ENCODE data around the gene ATG101.

ATG101 gene

GRCh38 chr12:52083638-52083996 lies 13.8 kb downstream of the ATG101 start:
- H3K4me3 ChIP-seq (ENCODE audit: low read depth, low read length): no peak overlapping the region
- TF ChIP-seq, protein P1, sequence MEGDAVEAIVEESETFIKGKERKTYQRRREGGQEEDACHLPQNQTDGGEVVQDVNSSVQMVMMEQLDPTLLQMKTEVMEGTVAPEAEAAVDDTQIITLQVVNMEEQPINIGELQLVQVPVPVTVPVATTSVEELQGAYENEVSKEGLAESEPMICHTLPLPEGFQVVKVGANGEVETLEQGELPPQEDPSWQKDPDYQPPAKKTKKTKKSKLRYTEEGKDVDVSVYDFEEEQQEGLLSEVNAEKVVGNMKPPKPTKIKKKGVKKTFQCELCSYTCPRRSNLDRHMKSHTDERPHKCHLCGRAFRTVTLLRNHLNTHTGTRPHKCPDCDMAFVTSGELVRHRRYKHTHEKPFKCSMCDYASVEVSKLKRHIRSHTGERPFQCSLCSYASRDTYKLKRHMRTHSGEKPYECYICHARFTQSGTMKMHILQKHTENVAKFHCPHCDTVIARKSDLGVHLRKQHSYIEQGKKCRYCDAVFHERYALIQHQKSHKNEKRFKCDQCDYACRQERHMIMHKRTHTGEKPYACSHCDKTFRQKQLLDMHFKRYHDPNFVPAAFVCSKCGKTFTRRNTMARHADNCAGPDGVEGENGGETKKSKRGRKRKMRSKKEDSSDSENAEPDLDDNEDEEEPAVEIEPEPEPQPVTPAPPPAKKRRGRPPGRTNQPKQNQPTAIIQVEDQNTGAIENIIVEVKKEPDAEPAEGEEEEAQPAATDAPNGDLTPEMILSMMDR (IDR thresholded peaks at IDR 0.05; ENCODE audit: low read depth, low read length): no peak

- TF ChIP-seq, protein P1 (IDR thresholded peaks at IDR 0.05; ENCODE audit: low read depth, low read length): no peak
- no peak overlapping the region for H3K4me3 ChIP-seq (ENCODE audit: low read depth, low read length)
Measured at GRCh38 chr12:52084491-52085231, 14.9 kb downstream of the ATG101 start.

DNA sequence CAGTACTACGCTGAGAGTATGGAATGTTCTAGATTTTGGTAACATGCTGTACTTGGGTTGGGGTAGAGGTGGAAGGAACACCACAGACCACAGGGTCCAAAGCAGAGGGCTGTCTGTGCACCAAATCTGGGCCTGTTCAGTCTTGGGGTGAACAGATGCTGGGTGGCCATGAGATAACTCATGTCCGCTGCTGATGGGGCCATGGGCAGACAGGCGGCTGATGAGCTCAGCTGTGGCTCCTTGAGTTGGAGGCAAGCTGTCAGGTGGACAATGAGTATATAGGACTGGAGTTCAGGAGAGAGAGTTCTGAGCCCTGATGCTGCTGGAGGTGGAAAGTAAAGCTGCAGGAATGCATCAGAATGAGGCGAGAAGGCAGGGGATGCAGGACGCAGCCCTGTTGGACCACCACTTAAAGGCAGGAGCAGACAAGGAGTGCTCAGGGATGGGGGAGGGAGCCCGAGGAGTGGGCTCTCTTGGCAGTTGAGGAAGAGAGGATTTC lies 16.0 kb downstream of the ATG101 start:
- TF ChIP-seq, protein P1 (IDR thresholded peaks at IDR 0.05; ENCODE audit: low read depth, low read length): no peak
- H3K4me3 ChIP-seq (ENCODE audit: low read depth, low read length): no peak overlapping the region

DNA sequence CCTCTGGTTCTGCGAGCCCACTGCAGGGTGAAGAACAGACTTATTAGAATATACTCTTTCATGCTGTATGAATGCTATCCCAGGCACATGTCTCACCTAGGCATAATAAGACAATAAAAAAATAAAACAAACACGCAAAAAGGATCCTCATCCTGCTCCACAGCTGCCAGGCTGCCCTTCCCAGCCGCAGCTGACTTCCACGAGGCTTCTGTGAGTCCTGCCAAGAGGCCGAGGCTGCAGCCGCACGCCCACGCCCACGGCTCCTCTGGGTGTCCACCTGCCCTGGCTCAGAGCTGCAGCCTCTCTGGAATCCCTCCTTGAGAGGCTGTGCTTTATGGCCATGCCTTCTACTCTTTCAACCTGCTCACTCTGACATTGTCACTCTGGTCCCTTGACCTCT lies 16.6 kb downstream of the ATG101 start:
- TF ChIP-seq, protein P1 (IDR thresholded peaks at IDR 0.05; ENCODE audit: low read depth, low read length): no peak

DNA sequence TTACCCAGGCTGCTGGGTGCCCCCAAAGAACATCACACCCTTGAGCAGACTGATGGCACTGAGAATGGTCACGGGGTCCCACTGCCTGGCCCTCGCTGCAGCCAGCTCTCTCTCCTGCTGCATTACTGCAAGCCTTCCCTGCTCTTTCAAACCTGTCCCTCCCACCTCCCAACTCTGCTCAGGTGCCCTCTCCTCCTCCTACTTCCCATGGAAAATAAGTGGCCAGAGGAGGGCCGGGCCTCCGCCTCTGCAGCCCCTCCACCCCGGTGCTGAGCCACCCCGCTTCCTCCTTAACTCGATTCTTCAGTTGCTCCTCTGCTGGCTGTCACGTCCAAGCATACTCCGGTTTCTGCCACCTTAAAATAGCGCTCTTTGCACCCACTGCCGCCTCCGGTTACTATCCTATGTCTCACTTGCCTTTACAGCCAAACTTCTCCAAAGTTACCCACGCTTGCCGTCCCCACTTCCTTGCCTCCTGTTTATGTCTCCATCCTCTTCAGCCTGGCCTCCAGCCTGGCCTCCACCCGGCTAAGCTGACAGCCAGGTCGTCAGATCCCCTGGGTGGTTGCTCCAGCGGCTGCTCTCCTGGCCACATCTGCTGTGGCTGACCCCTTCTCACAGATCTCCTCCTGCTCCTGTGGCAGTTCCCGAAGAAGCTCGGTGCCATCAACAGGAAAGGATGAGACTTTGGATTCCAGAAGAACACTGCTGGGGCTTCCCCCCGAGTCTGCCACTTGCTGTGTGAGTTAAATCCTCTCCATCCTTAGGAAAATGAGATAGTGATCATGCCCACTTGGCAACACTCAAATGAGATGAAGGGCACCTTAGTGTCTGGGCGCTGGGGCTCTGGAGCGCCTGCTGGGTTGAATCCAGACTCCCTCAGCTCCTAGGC lies 17.4 kb downstream of the ATG101 start:
- TF ChIP-seq, protein P1 (IDR thresholded peaks at IDR 0.05; ENCODE audit: low read depth, low read length): no peak
- H3K4me3 ChIP-seq (ENCODE audit: low read depth, low read length): no peak overlapping the region

More for the DNA sequence above, 16.6 kb downstream of the ATG101 start:
- no peak overlapping the region for H3K4me3 ChIP-seq (ENCODE audit: low read depth, low read length)

- TF ChIP-seq, protein P1 (IDR thresholded peaks at IDR 0.05; ENCODE audit: low read depth, low read length): no peak
- no peak overlapping the region for H3K4me3 ChIP-seq (ENCODE audit: low read depth, low read length)
Measured at GRCh38 chr12:52087961-52088820, 18.4 kb downstream of the ATG101 start.

Measured in WI38 (cell line).